GM21515 (cell line): ENCODE results near the gene MEGF11.

ENCODE experiments used
- ATAC-seq: cut with Tn5 transposase; IDR thresholded peaks from one replicate; pipeline ENCODE4 v1.9.1; 2021; ENCODE audit not compliant: unreplicated experiment

MEGF11 gene

DNA sequence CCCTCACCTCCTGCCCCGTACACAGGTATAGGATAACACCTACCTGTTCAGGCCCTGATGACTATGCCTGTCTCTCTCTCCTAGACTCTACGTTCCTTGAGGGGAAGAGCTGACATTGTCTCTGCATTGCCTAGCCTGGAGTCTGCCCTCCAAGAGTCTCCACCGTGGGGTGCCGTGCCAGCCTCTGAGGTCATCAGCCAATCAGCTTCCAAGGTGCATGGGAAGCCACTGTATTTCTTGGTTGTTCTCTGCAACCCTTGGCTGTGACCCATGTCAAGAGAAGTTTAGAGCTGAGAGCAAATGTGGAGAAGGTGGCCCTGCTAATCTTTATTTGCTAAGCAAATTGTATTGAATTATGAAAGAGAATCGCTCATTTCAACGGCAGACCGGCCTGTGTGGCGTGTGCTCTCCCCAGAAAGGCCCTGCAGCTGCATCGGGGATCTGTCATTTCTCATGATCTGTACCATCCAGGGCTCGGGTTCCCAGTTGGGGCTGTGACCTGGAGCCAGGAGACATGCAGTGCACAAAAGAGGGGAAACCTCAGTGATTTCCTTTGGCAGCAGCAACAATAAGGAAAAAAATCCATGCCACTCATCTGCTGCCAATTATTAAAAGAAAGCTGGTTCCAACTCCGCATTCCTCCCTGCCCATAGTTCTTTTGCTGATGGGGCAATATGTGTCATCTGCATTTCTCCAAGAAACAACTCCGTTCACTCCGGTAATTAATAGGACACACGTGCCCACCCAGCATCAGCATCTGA lies 182.2 kb downstream of the MEGF11 start:
- ATAC-seq: no peak

- no peak for ATAC-seq
Measured at GRCh38 chr15:66070220-66070934, 183.2 kb downstream of the MEGF11 start.

DNA sequence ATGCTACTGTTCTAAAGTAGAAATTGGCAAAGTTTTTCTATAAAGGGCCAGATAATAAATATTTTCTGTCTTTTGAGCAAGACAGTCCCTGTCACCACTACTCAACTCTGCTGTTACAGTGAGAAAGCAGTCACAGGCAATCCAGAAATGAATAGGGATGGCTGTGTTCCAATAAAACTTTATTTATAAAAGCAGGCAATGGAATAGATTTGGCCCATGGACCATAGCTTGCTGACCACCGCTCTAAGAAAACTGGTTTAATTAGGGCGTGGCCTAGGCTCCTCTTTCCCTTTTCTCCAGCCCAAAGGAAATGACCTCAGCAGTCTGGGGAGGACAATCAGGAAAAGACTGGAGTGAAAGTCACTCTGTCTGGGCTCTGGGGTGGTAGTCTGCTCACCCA lies 183.8 kb downstream of the MEGF11 start:
- ATAC-seq: no peak

DNA sequence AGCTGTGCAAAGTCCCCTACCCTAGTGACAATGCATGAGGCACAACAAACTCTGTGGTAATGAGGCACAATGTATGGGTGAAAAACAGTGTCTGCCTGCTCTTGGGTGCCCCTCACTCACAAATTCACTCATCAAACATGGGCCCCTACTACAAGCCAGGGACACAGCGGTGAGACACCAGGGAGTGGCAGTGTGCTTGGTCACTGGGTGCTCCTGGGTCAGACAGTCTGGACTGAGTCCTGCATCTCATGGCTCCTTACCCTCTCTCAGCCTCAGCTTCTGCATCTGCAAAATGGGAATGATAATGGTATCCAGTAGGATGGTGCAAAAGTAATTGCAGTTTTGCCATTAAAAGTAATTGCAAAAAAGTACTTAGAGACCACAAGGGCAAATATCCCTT lies 184.7 kb downstream of the MEGF11 start:
- ATAC-seq: no peak

GRCh38 chr15:66067687-66068086 lies 185.9 kb downstream of the MEGF11 start:
- ATAC-seq: no peak

- no peak for ATAC-seq
Measured at GRCh38 chr15:66066481-66066880, 187.1 kb downstream of the MEGF11 start.

DNA sequence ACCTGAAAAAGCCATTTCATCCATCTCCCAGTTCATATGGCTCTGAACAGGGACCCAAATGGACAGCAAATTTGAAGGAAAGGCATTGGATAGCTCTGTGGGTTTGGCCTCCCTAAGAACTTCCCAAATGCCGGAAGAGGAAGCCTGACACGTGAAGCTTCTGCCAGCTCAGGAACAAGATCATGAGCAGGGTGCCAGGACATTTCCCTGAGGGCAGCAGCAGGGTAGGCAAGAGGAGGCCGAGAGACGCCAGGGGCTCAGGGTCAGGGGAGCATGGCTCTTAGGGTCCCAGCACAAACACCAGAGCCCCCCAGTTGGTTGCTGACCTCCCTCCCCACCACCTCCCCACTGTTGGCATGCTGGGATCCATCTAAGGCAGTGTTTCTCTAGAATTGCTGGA lies 187.5 kb downstream of the MEGF11 start:
- no peak for ATAC-seq

GRCh38 chr15:66065325-66065724 lies 188.2 kb downstream of the MEGF11 start:
- no peak for ATAC-seq

DNA sequence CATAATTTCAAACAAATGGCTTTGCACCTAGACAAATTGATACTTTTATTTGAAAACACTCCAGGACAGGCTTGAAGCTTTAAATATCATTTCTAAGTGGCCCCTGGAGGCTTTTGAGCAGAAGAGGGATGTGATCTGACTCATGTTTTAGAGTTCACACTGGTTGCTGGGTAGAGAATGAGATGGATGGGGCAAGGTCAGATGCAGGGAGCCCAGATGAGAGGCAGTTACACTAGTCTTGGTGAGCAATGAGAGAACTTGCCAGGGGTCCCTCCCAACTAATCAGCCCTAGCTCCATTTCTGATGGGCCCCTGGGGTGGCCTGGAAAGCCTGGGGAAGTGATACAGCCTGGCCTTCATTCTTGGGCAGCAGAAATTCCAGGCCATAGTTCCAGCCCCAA lies 190.4 kb downstream of the MEGF11 start:
- no peak for ATAC-seq

- ATAC-seq: no peak
Measured at GRCh38 chr15:66057089-66057488, 196.5 kb downstream of the MEGF11 start.

DNA sequence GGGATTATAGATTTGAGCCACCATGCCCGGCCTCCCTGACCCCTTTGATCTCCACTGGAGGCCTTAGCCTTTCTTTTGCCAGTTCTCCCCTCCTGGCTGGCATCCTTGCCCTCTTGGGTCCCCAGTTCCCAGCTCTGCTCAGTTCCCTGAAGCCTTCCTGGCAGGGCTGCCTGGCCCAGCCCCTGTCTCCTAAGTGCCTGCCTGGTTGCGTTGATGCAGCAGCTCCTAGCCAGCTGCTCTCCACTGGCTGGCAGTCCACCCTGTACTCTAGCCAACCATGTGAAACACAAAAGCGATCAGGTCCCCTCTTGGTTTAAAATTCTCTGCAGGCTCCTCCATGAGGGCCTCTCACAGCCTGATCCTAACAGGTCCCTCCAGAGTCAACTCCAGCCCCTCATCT lies 199.6 kb downstream of the MEGF11 start:
- no peak for ATAC-seq

DNA sequence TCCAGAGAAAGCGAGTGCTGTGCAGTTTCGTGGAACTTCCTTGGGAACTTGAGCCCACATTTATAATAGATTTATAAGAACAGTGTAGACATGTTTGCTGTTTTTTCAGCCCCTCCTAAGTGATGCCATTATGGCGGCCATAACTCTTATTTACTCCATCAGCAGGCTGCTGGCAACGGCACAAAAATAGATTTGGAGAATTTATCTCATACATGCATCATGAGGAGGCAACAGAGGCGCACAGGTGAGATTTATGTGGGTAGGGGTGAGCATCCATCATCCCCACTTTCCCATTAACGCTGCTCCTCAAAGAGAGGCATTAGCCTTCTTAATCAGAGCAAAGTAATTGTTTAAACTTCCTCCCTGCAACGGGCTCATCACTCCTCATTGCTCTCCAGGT lies 201.7 kb downstream of the MEGF11 start:
- no peak for ATAC-seq

DNA sequence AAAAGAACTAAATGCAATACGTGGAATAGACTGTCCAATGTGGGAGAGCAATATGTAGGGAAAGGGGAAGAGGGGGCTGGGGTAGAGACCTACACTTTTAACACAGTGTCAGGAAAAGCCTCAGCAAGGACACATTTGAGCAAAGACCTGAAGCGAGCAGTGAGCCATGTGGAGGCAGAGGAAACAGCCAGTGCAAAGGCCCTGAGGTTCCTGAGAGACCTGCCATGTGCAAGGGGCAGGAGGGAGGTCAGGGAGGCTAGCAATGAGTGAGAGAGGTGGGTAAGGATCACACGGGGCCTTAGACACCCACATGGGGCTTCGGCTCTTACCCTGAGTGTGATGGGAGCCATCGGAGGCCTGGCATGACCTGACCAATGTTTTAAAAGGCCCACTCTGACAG lies 203.3 kb downstream of the MEGF11 start:
- no peak for ATAC-seq

DNA sequence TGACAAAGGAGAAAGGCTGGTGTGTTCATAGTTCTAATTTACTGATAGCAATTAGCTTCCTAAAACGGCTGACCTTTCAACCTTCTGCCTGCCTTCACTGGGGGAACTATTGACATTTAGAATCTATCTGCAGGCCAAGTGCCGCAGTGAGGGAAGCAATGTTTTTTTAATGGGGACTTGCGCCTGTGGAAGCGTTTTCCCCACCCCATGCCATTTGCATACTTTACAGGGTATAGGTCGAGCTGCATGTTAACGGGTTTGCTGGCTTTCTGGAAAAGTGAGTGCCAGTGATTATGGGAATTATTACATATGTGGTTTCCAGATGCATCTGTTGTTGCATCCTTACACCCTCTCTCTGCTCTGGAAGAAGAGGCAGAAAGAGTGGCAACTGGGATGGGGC lies 204.2 kb downstream of the MEGF11 start:
- ATAC-seq: no peak

- ATAC-seq: no peak
Measured at GRCh38 chr15:66047321-66048024, 206.1 kb downstream of the MEGF11 start.

DNA sequence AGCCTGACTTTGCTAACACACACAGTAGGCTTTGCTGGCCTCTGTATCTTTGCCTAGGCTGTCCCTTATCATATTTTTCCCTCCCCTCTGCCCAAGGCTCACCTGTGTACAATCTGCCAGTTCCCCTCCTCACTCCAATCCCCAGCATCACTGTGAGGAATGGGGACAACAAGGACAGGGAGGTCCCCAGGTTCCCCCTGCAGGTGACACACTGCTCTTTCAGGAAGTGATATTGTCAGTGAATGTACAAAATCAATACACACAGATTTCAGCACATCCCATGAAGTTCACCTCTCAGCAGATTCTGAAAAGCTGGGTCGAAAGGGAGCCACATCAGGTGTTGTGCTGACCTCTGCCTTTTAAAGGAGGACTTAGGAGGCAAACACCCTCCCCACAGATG lies 206.8 kb downstream of the MEGF11 start:
- ATAC-seq: no peak

DNA sequence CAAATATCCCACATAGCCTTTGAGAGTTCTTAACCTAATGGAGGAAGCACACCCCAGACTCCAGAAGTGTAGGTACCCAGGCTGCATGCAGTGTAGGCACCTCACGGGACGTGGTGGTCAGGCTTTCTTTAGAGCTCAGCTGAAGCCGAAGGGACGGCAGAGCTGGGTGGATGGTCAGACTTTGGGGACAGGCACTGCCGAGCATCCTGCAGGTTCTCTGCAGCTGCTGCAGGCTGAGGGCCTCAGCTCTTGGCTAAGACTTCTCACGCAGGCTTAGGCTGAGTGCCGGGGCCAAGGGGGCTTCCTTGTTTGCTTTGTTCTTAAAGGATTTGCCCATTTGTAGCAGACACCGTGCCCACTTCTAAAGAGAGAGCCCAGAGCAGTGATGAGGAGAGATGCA lies 207.2 kb downstream of the MEGF11 start:
- ATAC-seq: no peak

DNA sequence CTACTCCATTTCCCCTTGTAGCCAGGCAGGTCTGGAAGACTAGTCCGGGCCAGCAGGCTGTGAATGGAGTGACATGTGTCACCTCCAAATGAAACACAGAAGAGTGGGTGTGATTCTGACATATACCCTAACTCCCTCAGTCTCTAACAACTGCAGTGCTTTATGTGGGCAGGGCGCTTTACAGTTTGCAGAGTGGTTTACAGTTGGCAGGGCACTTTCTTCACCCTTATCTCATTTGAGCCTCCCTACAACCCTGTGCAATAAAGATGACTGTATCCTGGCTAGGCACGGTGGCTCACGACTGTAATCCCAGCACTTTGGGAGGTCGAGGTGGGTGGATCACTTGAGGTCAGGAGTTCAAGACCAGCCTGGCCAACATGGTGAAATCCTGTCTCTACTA lies 208.0 kb downstream of the MEGF11 start:
- ATAC-seq: no peak

- no peak for ATAC-seq
Measured at GRCh38 chr15:66044837-66045236, 208.7 kb downstream of the MEGF11 start.

DNA sequence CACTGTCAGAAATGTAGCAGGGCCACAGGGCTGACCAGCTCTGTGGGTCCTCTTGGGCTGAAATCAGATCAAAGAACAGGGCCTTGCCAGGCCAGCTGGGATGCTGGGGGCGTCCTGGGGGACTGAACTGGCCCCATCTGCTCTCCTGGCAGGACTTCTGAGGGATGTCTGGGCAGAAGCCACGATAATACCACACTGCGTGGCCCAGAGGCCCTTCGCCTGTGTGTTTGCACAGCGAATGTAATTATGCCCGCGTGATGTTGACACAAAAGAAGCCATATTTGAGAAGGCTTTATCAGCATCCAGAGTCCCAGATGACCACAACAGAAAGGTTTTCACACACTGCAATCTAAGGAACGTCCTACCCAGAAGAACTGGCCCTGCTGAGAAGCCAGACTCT lies 210.3 kb downstream of the MEGF11 start:
- ATAC-seq: no peak

GRCh38 chr15:66042624-66043023 lies 210.9 kb downstream of the MEGF11 start:
- no peak for ATAC-seq

GRCh38 chr15:66041276-66041675 lies 212.3 kb downstream of the MEGF11 start:
- ATAC-seq: no peak
